ENCODE data around the gene CCDC68.

CCDC68 gene

DNA sequence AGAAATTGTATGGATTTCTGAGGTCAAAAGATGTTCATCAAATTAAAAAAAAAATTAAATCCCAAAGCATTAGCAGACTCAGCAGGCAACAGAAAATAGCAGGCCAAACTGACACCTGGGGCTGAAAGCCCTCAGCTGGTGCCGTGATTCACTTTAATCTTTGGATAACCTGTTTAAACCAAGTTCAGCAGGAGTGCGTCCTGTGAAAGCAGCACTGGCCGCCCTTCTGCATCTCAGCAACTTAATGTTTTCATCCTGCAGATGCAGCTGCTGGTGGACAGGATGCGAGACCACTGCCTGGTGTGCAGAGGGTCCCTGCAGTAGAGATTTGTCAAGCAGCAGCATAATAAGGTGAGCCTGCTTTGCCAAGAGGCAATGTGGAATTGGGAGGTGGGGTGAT lies 41.2 kb downstream of the CCDC68 start:
- H3K4me3 ChIP-seq (ENCODE audit: low read depth in 1 of 2, low read length in 1 of 2), result no peak overlapping the region
- no peaks in the 10 kb centered on the region for H3K27me3 ChIP-seq
- TF ChIP-seq, protein P1, sequence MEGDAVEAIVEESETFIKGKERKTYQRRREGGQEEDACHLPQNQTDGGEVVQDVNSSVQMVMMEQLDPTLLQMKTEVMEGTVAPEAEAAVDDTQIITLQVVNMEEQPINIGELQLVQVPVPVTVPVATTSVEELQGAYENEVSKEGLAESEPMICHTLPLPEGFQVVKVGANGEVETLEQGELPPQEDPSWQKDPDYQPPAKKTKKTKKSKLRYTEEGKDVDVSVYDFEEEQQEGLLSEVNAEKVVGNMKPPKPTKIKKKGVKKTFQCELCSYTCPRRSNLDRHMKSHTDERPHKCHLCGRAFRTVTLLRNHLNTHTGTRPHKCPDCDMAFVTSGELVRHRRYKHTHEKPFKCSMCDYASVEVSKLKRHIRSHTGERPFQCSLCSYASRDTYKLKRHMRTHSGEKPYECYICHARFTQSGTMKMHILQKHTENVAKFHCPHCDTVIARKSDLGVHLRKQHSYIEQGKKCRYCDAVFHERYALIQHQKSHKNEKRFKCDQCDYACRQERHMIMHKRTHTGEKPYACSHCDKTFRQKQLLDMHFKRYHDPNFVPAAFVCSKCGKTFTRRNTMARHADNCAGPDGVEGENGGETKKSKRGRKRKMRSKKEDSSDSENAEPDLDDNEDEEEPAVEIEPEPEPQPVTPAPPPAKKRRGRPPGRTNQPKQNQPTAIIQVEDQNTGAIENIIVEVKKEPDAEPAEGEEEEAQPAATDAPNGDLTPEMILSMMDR (IDR thresholded peaks at IDR 0.05), result no peak
- no peaks in the 10 kb centered on the region for H3K36me3 ChIP-seq
- H3K4me1 ChIP-seq (ENCODE audit: control insufficient read depth in 1 of 2, insufficient read depth in 1 of 2, low read depth in 1 of 2, low read length in 1 of 2), result no peaks in the 10 kb centered on the region
- no peaks in the 10 kb centered on the region for H3K9me3 ChIP-seq
- H3K27ac ChIP-seq, result no peak overlapping the region

GRCh38 chr18:54916507-54916906 lies 42.8 kb downstream of the CCDC68 start:
- H3K4me3 ChIP-seq (ENCODE audit: low read depth in 1 of 2, low read length in 1 of 2), result no peak overlapping the region
- TF ChIP-seq, protein P1 (IDR thresholded peaks at IDR 0.05), result no peak
- H3K4me1 ChIP-seq (ENCODE audit: control insufficient read depth in 1 of 2, insufficient read depth in 1 of 2, low read depth in 1 of 2, low read length in 1 of 2), result no peaks in the 10 kb centered on the region

DNA sequence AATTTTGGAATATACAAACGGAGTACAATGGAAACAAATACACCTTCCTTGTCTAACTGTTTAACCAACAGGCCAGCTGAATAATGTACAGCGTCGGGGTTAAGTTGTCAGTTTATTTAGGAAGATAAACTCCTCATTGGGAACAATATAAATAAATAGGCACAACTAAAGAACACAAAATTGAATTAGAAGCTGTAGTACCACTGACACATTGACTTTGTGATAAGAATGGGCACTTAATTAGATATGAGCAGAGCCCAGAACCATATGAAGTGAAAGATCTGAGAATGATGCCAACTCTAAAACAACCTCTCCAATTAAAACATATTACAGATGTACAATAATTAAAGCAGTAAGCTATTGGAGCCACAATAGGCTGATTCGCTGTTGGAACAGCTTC lies 44.4 kb downstream of the CCDC68 start:
- no peaks in the 10 kb centered on the region for H3K36me3 ChIP-seq
- H3K27me3 ChIP-seq, result no peaks in the 10 kb centered on the region
- H3K9me3 ChIP-seq, result no peaks in the 10 kb centered on the region
- no peak overlapping the region for H3K27ac ChIP-seq
- no peak overlapping the region for H3K4me3 ChIP-seq (ENCODE audit: low read depth in 1 of 2, low read length in 1 of 2)
- H3K4me1 ChIP-seq (ENCODE audit: control insufficient read depth in 1 of 2, insufficient read depth in 1 of 2, low read depth in 1 of 2, low read length in 1 of 2), result no peaks in the 10 kb centered on the region
- TF ChIP-seq, protein P1 (IDR thresholded peaks at IDR 0.05), result no peak

More at GRCh38 chr18:54916507-54916906, 42.8 kb downstream of the CCDC68 start:
- no peaks in the 10 kb centered on the region for H3K9me3 ChIP-seq
- H3K27me3 ChIP-seq, result no peaks in the 10 kb centered on the region
- H3K36me3 ChIP-seq, result no peaks in the 10 kb centered on the region
- no peak overlapping the region for H3K27ac ChIP-seq

DNA sequence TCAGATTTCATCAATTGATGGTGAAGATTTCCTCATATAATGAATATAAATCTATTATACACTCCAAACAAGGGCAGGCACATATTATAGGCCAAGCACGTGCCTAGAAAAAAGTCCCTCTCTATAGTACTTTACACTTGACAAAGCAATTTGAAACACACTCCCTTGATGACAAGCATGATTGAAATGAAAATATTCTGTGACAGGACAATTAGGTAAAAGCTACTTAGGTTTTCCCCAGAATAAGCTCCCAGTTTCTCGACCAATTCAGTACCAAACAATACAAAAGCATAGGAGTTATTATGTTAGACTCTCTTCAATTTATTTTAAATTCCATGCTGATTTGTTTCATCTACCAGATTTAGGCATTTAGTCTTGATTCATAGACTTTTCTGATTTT lies 47.7 kb downstream of the CCDC68 start:
- Histone ChIP-seq H3K27ac (no peak overlapping the region), H3K9me3 (no peaks in the 10 kb centered on the region), H3K4me1 (ENCODE audit: control insufficient read depth in 1 of 2, insufficient read depth in 1 of 2, low read depth in 1 of 2, low read length in 1 of 2) (no peaks in the 10 kb centered on the region), H3K27me3 (no peaks in the 10 kb centered on the region), H3K4me3 (ENCODE audit: low read depth in 1 of 2, low read length in 1 of 2) (no peak overlapping the region), H3K36me3 (no peaks in the 10 kb centered on the region)
- TF ChIP-seq, protein P1 (IDR thresholded peaks at IDR 0.05), result no peak

DNA sequence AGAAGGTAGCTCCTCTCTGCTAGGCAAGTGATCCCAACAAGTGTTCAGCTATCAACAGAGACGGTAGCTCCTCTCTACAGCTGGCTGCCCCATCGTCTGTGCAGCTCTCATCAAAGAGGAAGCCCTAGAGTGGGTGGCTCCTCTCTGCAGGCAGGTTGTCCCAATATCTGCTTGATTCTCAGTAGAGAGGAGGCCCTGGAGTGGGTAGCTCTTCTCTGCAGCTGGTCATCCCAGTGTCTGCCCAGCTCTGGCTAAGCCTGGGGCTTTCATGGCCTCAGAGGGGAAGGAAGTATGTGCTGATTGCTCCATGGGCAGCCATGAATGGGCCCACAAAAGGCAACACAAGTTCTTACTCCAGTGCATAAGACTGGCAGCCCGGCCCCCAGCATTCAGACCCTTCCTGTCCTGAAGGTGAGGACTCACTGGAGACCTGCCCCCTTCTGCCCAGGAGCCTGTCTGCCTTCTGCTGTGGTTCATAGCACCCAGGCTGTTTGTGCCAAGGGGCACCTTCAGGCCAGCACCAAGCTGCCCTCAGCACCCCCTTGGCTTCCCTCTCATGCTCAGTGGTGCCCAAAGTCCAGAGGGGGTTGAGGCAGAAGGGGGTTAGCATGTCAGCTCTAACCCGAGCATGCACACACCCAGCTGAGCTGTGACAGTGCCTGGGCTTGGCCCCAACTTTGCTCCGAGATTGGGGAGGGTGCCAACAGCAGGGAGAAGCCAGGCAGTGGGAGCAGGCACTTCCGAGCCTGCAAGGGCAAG lies 48.9 kb downstream of the CCDC68 start:
- Histone ChIP-seq H3K9me3 (no peaks in the 10 kb centered on the region), H3K27ac (no peak overlapping the region), H3K4me1 (ENCODE audit: control insufficient read depth in 1 of 2, insufficient read depth in 1 of 2, low read depth in 1 of 2, low read length in 1 of 2) (no peaks in the 10 kb centered on the region), H3K4me3 (ENCODE audit: low read depth in 1 of 2, low read length in 1 of 2) (no peak overlapping the region), H3K36me3 (no peaks in the 10 kb centered on the region), H3K27me3 (no peaks in the 10 kb centered on the region)
- TF ChIP-seq, protein P1 (IDR thresholded peaks at IDR 0.05), result no peak
